Epithelial cell of esophagus (primary cell): ENCODE results near the gene MYOF.
"Not testable (repeated sequence)": the region's sequence is repeated elsewhere in the genome, so short reads cannot be mapped to it uniquely, and the experiment has no call there.

Experiments used
- DNase-seq: peaks from one replicate; pipeline ENCODE4 v3.0.0; 2010; ENCODE audit warnings: low read depth
- H3K4me3 ChIP-seq: 2 replicates; pipeline ENCODE4 v1.5.1; 2011; ENCODE audit warnings: mild to moderate bottlenecking, low read length, control low read depth
- TF ChIP-seq, protein P1 (sequence below): IDR thresholded peaks from 2 replicates; pipeline ENCODE4 v1.5.1; 2011; ENCODE audit warnings: low read depth, mild to moderate bottlenecking, low read length, control low read depth, inconsistent platforms; ENCODE audit not compliant: insufficient read depth; ENCODE audit errors: missing control alignments

MYOF gene

DNA sequence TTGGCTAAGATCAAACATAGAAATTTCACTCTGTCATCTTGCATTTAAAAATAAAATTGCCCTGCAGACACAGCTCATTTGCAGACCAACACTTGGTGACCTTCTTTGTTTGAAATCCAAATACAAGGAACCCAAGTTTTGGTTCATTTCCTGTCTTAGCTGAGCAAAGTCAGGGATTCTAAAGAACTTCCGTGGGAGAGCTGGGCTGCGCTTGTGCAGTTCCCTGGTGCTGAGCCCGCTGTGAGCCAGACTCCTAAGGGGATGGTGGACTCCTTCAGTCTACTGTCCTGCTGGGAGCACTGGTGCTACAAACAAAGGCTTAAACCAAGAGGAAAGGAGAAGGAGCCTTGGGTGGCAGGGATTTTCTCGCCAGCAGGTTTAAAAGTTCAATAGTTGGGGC, 60.0 kb downstream of the MYOF start:
- TF ChIP-seq, protein P1, sequence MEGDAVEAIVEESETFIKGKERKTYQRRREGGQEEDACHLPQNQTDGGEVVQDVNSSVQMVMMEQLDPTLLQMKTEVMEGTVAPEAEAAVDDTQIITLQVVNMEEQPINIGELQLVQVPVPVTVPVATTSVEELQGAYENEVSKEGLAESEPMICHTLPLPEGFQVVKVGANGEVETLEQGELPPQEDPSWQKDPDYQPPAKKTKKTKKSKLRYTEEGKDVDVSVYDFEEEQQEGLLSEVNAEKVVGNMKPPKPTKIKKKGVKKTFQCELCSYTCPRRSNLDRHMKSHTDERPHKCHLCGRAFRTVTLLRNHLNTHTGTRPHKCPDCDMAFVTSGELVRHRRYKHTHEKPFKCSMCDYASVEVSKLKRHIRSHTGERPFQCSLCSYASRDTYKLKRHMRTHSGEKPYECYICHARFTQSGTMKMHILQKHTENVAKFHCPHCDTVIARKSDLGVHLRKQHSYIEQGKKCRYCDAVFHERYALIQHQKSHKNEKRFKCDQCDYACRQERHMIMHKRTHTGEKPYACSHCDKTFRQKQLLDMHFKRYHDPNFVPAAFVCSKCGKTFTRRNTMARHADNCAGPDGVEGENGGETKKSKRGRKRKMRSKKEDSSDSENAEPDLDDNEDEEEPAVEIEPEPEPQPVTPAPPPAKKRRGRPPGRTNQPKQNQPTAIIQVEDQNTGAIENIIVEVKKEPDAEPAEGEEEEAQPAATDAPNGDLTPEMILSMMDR = no peak
- no peak overlapping the region for H3K4me3 ChIP-seq
- no peak for DNase-seq

DNA sequence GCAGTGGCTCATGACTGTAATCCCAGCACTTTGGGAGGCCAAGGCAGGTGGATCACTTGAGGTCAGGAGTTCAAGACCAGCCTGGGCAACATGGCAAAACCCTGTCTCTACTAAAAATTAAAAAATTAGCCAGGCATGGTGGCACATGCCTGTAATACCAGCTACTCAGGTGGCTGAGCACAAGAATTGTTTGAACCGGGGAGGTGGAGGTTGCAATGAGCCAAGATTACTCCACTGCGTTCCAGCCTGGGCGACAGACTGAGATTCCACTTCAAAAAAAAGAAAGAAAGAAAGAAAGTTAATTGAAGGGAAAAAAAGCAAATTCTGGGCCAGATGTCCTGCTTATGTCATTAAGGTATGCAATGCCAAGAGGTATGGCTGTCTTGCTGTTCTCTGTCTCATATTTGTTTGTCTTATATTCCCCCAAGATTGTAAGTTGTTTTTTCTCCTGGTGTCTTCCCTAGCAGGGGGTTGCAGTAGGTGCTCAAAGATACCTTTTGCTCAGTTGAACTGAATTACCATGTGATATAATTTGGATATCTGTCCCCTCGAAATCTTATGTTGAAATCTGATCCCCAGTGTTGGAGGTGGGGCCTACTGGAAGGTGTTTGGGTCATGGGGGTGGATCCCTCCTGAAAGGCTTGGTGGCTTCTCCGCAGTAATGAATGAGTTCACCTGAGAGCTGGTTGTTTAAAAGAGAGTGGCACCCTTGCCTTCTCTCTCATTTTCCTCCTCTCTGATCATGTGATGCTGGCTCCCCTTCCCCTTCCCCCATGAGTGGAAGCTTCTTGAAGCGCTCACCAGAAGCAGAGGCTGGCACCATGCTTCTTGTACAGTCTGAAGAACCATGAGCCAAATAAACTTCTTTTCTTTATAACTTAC, 60.9 kb downstream of the MYOF start:
- DNase-seq = no peak
- TF ChIP-seq, protein P1 = no peak
- H3K4me3 ChIP-seq = no peak overlapping the region

DNA sequence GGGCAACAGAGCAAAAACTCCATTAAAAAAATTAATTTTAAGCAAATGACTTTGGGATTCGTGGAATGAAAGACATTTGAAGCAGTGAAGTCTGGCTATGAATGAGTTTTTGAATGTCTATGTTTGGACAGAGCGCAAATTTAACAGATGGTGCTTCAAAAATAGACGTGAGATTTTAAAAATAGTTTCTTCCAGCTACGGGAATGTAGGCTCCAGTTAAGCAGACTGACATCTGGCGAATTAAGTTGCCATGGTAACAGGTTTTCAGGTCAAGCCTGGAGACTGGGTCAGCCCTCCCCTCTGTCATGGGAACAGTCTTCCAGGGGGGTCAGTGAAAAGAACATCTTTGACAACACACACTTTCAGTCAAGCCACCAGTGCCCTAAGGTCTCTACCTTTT, 62.0 kb downstream of the MYOF start:
- no peak overlapping the region for H3K4me3 ChIP-seq
- TF ChIP-seq, protein P1 = no peak
- no peak for DNase-seq

DNA sequence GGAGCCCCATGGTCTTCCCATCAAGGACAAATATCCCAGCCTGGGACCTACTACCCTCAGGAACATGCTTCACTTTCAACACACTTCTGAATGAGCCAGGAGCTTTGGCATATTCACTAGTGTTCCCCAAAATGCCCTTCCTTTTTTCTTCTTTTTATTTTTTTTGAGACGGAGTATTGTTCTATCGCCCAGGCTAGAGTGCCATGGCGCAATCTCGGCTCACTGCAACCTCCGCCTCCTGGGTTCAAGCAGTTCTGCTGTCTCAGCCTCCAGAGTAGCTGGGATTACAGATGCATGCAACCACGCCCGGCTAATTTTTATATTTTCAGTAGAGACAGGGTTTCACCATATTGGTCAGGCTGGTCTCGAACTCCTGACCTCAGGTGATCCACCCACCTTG, 63.1 kb downstream of the MYOF start:
- not testable (repeated sequence) for DNase-seq, H3K4me3 ChIP-seq

DNA sequence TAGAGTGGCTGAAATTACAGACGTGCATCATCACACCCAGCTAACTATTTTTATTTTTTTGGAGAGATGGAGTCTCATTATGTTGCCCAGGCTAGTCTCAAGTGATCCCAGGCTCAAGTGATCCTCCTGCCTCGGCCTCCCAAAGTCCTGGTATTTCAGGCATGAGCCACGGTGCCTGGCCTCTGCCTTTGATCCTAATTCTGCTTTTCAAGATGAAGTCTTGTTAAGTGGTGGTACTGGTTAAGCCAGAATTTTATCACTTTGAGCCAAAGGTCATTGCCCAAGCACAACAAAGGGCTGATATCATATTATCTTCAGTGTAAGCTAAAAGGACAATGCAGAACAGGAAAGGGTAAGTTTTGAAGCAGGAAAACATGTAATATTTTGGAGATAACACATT, 64.2 kb downstream of the MYOF start:
- DNase-seq = no peak
- H3K4me3 ChIP-seq = no peak overlapping the region
- TF ChIP-seq, protein P1 = no peak

DNA sequence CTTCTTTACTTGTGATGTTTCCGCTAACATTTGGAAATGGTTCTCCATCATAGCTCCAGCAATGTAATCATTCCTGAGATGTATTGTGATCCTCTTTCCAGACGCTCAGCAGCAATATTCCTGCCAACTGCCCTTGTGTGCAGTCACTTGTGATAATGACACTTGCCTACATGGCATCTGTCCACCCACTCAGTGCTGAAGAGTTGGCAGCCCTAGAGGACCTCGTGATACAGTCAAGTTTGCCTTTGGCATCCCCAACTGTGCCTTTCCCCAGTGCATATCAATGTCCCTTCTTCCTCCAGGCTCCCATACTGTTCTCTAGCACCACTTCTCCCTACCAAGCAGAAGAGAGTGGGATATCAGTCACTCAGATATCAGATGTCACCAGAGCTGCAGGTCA, 64.9 kb downstream of the MYOF start:
- TF ChIP-seq, protein P1 = no peak
- no peak for DNase-seq
- no peak overlapping the region for H3K4me3 ChIP-seq

DNA sequence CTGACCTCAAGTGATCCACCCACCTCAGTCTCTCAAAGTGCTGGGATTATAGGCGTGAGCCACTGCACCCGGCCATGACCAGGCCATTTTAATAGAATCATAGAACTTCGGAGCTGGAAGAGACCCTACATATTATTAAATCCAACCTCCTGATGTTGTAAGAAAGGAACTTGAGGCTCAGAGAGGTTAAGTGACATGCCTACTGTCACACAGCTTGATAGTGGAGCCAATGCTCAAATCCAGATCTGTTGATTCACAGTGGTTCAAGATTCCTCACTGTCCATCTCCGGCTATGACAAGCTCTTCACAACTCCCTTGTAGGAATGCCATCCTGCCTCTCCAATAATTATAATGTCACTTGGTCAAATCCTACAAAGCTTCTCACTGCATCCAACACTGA, 65.3 kb downstream of the MYOF start:
- no peak for DNase-seq
- H3K4me3 ChIP-seq = no peak overlapping the region
- TF ChIP-seq, protein P1 = no peak
